ENCODE data around the gene MYMK. TPM values are rescaled to one million over a fixed set of nuclear protein-coding genes. Genes with fewer than 3 reads are reported as not detected.

The MYMK gene, protein sequence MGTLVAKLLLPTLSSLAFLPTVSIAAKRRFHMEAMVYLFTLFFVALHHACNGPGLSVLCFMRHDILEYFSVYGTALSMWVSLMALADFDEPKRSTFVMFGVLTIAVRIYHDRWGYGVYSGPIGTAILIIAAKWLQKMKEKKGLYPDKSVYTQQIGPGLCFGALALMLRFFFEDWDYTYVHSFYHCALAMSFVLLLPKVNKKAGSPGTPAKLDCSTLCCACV
- not detected in 2 replicates for total RNA-seq

GRCh38 chr9:133524679-133525228 lies at the start of gene MYMK:
Gene MYMK, minus strand, starts transcription at chr9:133524959. Its CDS starts 115 bp downstream, at chr9:133524844.

GRCh38 chr9:133534346-133535291 lies 9.9 kb upstream of the MYMK start, which contains the start of gene ADAMTSL2:
Gene ADAMTSL2, plus strand, starts transcription at chr9:133534704. Its CDS starts 2,009 bp downstream, at chr9:133536713.

DNA sequence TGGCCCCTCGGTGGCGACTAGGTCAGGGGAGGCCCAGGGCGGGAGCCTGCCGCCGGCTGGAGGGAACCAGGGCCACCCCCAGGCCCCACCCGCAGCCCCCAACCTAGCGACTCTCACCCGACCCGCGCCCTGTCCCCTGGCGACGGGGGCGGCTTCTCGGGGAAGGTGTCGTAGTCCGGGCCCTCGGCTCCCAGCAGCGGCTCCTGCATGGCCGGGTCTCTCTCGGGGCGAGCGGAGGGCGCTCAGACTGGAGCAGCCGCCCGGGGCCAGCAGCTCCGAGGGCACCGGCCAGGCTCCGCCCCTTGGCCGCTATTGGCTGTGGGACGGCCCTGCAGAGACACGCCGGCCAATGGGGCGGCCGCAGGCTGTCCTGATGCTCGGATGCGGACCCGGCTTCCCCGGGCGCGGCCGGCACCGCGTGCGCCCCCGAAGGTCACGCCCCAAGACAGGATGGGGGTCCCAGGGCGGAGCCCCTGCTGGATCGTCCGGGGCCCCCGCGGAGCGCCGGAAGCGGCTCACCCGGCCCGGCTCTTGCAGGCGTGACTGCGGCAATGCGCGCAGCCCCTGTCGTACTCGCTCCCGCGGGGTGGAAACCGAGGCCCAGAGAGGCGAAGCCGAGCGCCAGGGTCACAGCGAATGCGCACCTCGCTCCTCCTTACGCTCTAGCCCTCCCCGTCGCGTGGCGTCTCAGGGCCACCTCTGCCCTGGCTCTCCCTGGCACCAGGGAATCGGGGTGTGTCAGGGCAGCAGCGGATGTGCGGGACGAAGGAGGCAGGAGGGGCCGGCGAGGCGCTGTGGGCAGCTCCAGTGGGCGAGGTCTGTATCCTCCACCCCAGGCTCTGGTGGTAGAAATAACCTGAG lies 45.7 kb downstream of the MYMK start, which contains the start of gene SLC2A6:
Gene SLC2A6 (minus strand): TSS at position 249 of the 861 bp plus-strand sequence. CDS start 40 bp downstream, at position 209.

Other genes starting within 250 kb of the MYMK start
- not detected in 2 replicates for gene ABO, start 249.8 kb downstream of the MYMK start, total RNA-seq
- 10.6 and 13.9 TPM in 2 replicates for gene SURF6, start 188.8 kb downstream of the MYMK start, total RNA-seq
- 13.2 and 13.9 TPM in 2 replicates for gene MED22, start 176.8 kb downstream of the MYMK start, total RNA-seq
- 2,993 and 3,212 TPM in 2 replicates for gene RPL7A, start 176.7 kb downstream of the MYMK start, total RNA-seq
- 19.9 and 27.8 TPM in 2 replicates for gene SURF1, start 168.5 kb downstream of the MYMK start, total RNA-seq
- gene SURF2, start 168.4 kb downstream of the MYMK start, total RNA-seq = 18.7 and 19.7 TPM in 2 replicates
- gene SURF4, start 148.9 kb downstream of the MYMK start, total RNA-seq = 376 and 383 TPM in 2 replicates
- 0.36 and 0.47 TPM in 2 replicates for gene STKLD1, start 148.6 kb downstream of the MYMK start, total RNA-seq
- gene REXO4, start 106.9 kb downstream of the MYMK start, total RNA-seq = 20.2 and 23.5 TPM in 2 replicates
- gene ADAMTS13, start 102.6 kb downstream of the MYMK start, total RNA-seq = 0.27 and 1.3 TPM in 2 replicates
- gene CACFD1, start 65.0 kb downstream of the MYMK start, total RNA-seq = 7.7 and 9.9 TPM in 2 replicates
- gene SLC2A6, start 45.9 kb downstream of the MYMK start, total RNA-seq = 22.2 and 27.3 TPM in 2 replicates
- gene ADAMTSL2, start 9.7 kb upstream of the MYMK start, total RNA-seq = 0.75 TPM in 1 of 2 replicates, not detected in the other
- not detected in 2 replicates for gene FAM163B, start 84.4 kb upstream of the MYMK start, total RNA-seq
- not detected in 2 replicates for gene DBH, start 111.4 kb upstream of the MYMK start, total RNA-seq
- gene SARDH, start 213.4 kb upstream of the MYMK start, total RNA-seq = 0.27 and 4.0 TPM in 2 replicates

Data from endothelial cell of coronary artery (primary cell).